GM19328 (cell line): ENCODE results near the gene MAN2C1.
"Not testable (repeated sequence)": the region's sequence is repeated elsewhere in the genome, so short reads cannot be mapped to it uniquely, and the experiment has no call there.

ENCODE experiments used
- ATAC-seq: cut with Tn5 transposase; IDR thresholded peaks from one replicate; pipeline ENCODE4 v1.9.1; 2021; ENCODE audit warnings: mild to moderate bottlenecking, moderate library complexity; ENCODE audit not compliant: unreplicated experiment

The MAN2C1 gene

DNA sequence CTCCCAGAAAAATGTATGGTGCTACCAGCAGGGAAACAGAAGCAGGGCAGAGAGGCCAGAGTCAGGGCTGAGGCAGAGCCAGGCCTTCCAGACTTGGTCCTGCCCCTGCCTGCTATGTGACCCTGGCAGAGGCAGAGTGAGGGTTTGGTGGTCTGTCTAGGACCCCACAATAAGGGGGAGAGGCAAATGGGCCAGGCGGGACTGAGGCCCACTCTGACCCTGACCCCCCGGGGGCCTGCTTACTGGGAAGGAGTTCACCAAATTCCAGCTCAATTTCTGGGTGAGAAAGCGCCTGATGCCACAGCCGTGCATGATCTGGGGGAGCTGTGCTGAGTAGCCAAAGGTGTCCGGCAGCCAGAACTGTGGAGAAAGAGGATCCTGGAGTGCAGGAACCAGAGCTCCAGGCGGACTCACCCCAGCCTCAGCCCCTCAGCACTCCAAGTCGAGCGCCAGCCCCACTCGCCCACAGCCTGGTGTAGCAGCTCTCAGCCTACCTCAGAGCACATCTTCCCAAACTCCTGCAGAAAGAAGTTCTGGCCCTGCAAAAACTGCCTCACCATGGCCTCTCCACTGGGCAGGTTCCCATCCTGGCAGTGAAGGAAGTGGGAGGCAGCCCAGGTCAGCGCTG, 6.9 kb downstream of the MAN2C1 start:
- ATAC-seq, result no peak

DNA sequence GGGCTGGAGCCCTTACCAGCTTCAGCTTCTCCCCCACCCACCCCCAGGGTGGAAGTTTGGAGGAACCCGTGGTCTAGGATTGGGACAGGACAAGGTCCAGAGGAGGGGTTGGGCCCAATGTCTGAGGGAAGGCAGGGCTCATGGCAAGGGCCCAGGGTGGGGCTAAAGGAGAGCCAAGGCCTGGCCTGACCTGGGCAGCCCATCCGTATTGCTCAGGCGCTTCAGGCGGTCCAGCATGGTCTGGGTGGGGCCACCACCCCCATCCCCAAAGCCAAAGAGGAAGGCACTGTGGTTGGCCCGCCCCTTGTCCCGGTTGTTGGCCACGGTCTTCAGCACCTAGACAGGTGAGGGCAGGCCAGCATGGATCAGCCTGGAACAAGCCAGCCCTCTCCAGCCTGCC, 7.6 kb downstream of the MAN2C1 start:
- no peak for ATAC-seq

DNA sequence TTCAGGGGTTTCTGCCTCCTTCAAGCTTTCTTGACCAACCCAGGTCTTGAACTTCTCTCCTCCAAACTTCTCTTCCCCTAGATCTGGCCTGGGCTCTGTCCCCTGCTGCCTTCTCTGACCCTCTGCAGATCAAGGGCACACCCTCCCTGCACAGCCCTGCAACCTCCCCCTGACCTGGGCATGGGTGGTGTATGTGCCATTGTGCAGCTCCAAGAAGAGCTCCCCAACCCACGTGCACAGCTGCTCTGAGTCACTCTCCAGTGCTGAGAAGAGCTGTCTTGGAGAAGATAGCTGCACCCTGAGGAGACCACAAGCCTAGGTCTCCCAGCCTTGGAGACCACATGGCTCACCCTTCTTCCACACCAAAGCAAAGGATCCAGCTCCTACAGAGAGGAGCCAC, 8.0 kb downstream of the MAN2C1 start:
- ATAC-seq, result no peak

DNA sequence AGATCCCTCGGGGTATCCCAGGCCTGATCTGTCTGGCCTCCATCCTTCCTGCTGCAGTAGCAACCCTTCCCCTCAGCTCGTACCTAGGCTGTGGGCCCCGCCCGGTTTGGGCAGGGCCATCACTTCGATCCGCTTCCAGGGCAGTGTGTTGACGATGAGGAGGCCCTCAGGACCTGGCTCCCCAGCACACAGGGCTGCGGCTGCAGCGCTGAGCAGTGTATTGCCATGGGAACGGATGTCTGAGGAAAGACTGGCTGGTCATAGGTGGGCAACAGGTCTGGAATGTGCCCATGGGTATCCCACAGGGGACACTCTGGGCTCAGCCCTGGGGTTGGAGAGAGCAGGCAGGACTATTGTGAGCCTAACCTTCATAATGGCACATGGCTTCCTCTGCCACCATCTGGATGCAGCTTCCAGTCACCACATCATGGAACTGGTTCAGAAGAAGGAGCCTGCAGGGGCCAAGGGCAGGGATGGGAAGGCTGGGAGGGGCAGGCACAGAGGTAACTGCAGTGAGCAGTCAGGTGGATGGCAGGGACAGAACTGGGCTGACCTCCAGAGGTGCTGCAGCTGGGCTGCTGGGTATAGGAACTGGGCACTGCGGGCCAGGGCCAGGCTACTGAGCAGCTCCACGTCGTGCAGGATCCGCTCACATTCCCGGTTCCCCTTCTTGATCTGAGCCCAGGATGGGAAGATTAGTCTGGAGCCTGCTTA, 8.7 kb downstream of the MAN2C1 start:
- no peak for ATAC-seq

DNA sequence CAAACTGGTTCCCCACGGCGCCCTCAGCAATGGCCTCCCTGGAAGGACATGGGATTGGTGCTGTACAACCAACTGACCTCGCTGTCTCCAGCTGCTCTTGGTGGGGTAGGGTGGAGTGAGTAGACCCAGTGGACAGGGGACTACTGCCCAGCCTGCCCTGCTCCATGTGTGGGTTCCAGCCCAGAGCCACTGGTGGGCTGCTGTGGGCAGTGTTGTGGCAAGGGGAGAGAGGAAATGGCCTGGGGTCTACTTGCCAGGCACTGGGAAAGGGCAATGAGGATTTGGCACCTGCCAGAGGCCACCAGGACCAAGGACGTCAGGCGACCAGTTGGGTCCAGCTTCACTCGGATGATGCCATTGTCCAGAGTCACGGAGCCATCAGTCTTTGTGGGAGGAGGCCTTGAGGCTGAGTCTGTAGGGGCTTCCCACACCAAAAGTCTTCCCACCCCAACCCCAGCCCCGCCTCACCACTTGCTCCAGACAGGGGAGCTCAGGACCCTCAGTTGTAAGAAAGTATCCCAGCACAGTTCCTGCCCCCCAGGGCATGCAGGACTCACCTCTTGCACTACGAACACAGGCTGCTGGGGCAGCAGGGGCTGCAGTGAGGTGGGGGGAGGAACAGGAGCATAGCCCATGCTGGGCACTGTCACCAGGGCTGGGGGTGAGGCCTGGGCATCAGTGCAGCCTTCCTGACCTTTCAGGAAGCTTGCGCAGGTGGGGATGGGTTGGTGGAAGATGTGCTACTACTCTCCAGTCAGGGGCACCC, 9.5 kb downstream of the MAN2C1 start:
- ATAC-seq, result no peak

DNA sequence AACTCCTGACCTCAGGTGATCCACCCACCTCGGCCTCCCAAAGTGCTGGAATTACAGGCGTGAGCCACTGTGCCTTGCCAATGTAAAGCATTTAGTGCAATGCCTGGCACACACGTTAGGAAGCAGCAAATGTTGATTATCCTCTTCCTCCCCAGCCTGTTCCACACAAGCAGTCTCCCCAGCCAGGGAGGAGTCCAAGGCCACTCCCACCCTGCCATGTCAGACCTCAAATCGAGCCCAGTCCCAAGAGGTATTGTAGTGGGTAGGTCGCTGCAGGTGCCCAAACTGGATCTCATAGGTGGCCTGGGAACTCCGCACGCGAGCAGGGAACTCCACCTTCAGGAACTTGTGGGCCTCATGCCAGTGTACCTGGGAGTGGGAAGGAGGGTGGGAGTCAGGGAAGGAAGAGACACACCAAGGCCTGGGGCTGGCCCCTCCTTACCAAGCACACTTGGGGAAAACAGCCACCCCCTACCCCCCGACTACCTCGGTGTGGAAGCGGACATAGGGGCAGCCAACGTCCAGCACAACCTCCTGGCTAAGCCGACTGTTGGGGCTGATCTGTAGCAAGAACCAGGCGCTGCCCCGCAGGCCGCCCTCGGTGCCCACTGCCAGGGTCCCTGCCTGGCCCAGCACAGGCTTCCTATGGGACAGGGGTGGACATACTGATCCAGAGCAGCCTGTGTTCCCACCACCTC, 10.3 kb downstream of the MAN2C1 start:
- ATAC-seq, result no peak

DNA sequence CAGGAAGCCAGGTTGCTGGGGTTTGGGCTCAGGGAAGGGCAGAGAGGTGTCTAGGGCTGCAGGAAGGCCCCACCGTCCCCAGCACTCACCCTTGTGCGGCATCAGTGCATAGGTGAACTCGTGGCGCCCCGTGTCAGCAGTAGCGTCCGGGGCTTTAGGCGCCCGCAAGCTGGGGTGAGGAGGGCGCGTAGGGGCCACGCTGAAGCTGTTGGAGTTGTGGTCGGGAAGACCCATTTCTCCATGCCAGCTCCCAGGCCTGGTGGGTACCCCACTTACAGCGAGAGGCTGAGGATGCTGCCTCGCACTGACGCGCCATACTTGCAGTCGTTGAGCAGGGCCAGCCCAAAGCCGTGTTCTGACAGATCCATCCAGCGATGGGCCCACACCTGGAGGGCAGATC, 11.9 kb downstream of the MAN2C1 start:
- ATAC-seq, result no peak

DNA sequence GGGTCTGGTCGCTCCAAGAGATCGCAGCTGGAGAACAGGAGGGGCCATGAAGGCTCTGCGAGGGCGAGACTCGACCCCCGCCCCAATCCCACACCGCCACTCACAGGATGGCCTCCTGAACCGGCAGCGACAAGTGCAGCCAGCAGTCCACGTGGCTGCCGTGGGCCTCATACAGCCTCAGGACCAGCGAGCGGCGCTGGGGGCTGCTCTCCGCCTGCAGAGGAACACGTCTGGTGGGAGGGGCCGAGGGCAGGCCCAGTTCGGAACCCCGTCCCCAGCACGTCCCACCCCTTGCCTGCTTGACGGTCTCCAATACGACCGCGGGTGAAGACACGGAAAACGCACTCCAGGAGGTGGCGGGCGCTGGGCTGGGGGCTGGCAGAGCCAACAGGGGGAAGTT, 12.4 kb downstream of the MAN2C1 start:
- ATAC-seq, result no peak

DNA sequence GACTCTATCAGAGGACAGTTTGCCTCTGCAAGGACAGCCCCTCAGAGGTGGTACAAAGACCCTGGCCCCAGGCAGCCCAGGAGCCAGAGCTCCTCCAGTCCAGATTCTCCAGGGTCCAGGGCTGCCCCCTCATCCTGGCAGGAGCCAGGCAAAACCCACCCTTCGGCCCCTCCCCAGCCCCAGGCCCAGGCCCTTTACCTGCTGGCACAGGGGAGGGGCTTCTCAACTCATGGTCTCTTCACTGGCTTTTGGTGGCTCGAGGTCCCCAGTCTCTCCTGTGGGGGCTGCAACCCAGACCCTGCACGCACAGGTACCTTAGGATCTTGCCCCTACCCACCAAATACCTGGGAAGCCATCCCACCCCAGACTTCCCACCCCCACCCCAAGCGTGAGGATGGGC, 13.0 kb downstream of the MAN2C1 start:
- no peak for ATAC-seq

DNA sequence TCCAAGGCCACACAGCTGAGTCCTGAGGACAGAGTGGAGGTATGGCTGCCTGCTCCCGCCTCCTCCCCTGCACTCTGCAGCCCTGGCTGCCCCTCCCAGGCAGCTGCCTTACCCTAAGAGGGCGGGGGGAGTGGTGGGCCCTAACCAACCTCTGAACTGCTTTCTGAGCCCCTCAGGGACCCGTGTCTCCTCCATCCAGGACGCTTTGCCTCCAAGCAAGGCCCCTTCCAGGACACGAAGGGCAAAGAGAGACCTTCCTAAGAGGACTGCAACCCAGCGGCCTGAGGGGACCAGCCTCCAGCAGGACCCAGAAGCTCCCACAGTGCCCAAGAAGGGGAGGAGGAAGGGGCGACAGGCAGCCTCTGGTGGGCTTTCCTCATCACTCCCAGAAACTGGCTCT, 14.0 kb downstream of the MAN2C1 start:
- no peak for ATAC-seq

DNA sequence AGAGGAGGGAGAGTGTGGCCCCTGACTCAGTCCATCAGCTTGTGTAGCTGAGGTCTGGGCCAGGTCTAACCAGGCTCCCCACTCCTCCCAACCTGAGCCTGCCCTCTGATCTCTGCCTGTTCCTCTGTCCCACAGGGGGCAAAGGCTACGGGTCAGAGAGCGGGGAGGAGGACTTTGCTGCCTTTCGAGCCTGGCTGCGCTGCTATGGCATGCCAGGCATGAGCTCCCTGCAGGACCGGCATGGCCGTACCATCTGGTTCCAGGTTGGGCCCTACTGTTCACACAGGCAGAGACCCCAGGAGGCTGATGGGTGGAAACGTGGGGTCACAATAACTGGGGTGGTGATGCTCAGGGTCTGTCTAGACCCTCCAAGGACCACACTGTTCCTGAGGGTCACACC, 14.8 kb downstream of the MAN2C1 start:
- ATAC-seq, result no peak

DNA sequence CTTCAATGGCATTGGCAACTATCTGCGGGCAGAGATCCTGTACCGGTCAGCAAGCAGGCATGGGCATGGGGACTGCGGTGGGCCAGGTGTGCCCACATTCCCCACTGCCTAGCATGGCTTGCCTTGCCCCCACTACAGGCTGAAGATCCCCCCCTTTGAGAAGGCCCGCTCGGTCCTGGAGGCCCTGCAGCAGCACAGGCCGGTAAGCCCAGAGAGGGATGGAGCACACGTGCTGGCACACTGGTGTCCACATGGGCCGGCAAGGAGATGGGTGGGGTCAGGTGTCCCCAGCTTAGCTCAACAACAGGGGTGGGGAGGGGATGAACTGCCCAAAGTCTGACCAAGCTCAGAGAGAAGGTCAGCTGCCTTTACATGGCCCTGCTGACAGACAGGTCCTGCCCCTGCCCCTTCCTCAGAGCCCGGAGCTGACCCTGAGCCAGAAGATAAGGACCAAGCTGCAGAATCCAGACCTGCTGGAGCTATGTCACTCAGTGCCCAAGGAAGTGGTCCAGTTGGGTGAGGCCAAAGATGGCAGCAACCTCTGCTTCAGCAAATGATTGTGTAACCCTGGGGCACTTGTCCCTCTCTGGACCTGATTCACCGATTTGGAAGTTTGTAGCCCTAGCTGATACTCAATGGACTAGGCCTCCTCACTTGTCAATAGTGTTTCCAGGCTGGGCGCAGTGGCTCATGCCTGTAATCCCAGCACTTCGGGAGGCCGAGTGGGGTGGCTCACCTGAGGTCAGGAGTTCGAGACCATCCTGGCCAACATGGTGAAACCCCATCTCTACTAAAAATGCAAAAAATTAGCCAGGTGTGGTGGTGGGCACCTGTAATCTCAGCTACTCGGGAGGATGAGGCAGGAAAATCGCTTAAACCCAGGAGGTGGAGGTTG, 16.0 kb downstream of the MAN2C1 start:
- ATAC-seq, result no peak

DNA sequence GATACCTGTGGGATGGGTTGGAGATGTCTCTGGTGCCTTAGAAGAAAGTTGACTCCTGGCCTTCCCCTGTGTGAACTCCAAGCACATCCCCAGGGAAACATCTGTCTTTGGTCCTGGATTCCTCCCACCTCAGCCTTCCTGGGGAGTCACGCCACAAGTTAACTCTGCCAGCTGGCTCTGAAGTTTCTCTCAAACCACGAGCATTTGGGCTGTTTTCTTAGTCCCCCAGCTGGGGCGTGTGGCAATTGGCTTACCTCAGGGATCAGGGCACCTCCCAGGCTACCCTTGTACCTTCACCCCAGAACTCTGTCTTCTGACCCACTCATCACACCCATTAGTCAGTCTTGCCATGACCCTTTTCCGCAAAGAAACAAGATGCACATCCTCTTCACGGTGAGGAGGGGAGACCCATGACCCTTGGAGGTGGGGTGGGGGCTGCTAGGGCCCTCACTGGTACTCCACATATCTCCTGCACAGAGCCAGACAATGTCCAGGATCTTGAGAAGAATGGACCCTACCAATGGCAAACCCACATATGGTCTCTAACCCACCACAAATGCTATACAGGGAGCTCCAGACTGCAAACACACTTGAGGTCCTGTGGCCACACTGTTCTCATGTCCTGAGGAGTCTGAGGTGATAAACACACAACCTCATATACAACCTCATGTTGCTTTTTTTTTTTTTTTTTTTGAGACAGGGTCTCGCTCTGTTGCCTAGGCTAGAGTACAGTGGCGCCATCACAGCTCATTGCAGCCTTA, 17.6 kb downstream of the MAN2C1 start:
- no peak for ATAC-seq

DNA sequence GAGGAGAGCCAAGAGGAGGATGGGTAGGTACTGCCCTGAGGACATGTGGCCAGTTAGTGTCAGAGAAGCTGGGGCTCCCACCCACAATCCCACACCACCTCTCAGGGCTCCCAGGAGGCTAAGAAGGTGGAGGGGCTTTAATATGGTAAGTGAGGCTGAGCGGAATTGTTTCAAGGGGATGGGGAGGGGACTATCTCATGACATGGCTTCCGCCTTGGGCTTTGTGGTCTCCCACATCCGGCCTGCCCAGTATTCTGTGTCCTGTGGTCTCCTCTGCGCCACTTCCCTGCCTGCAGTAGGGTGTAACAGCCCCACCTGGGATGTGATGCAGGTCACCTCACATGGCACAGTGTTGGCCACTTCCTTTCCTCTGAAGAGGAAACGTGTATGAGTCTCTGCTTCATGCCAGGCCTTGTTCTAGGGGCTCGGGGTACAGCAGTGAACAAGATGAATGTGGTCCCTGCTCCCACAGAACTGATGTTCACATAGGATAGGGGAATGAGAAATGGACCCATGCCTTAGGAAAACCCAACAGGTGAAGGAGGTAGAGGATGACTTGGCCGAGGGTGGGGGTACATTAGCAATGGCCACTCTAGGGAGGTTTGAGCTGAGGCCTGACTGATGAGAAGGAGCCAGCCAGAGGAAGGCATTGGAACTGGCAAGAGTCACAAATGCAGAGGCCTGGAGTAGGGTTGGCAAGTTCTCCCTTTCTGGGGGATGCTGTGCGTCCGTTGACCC, 18.4 kb downstream of the MAN2C1 start:
- no peak for ATAC-seq

DNA sequence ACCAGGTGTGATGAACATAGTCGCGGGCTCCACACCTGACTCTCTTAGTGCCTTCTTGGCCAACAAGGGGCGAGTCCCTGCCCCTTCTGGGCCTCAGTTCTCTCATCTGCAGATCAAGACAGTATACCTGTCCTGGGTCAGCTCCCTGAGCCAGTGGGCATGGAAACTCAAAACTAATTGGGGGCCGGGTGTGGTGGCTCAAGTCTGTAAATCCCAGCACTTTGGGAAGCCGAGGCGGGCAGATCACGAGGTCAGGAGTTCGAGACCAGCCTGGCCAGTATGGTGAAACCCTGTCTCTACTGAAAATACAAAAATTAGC, 19.1 kb downstream of the MAN2C1 start:
- not testable (repeated sequence) for ATAC-seq

DNA sequence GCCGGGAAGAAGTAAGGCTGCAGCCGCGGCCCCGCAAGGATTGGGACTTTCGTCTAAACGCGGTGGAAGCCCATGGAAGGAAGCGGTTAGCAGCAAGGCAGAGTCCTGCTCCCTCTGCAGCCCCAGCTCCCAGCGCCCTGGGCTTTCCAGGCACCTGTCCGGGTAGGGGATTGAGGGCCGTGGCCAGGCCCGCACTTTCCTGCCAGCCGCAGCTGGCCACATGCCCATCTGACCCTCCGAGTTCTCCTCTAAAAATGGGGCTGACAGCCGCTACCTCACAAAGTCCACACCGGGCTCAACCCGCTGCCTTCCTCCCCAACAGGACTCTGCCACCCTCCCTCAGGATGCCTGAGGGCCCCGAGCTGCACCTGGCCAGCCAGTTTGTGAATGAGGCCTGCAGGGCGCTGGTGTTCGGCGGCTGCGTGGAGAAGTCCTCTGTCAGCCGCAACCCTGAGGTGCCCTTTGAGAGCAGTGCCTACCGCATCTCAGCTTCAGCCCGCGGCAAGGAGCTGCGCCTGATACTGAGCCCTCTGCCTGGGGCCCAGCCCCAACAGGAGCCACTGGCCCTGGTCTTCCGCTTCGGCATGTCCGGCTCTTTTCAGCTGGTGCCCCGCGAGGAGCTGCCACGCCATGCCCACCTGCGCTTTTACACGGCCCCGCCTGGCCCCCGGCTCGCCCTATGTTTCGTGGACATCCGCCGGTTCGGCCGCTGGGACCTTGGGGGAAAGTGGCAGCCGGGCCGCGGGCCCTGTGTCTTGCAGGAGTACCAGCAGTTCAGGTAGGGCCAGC, 19.7 kb downstream of the MAN2C1 start:
- ATAC-seq, result no peak

DNA sequence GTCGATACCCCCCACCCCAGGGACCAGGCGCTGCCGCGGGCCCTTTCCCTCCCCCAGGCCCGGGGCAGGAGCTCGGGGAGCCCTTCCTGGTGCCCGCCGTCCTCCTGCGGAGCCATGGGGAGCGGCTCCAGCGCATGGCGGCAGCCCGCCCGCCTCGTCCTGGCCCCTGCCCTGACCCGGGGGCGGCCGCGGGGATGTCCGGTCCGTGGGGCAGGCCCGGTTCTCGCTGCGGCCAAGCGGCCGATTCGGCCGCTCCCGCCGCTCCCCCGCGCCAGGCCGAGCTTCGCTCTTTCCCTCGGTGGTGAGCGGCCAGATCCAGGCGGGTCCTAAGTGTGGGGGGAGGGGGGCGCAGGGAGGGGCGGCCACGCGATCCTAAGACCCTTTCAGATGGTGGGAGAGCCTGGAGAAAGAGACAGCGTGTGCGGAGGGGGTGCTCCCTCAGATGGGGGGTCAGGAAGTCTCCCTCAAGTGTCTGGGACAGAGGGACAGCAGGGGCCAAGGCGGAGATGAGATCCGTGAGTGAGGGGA, 20.3 kb downstream of the MAN2C1 start:
- ATAC-seq, result no peak
